Hematopoietic multipotent progenitor cell treated with erythropoietin and hydrocortisone succinate and interleukin-3 and kit ligand, for 15 days (in vitro differentiated cells): ENCODE results near the gene ZNF554.
"Not testable (repeated sequence)": the region's sequence is repeated elsewhere in the genome, so short reads cannot be mapped to it uniquely, and the experiment has no call there.

Source experiments
- DNase-seq: peaks from one replicate; pipeline ENCODE4 v3.0.0-alpha.2; 2015; ENCODE audit warnings: low spot score

Gene ZNF554

GRCh38 chr19:2790557-2791271 lies 29.0 kb upstream of the ZNF554 start:
- no peak for DNase-seq

- DNase-seq: no peak
Measured at GRCh38 chr19:2791440-2791839, 28.2 kb upstream of the ZNF554 start.

- DNase-seq: no peak
Measured at GRCh38 chr19:2791876-2792275, 27.8 kb upstream of the ZNF554 start.

GRCh38 chr19:2792666-2793065 lies 27.0 kb upstream of the ZNF554 start:
- not testable (repeated sequence) for DNase-seq

- DNase-seq: no peak
Measured at GRCh38 chr19:2793126-2793525, 26.5 kb upstream of the ZNF554 start.

DNA sequence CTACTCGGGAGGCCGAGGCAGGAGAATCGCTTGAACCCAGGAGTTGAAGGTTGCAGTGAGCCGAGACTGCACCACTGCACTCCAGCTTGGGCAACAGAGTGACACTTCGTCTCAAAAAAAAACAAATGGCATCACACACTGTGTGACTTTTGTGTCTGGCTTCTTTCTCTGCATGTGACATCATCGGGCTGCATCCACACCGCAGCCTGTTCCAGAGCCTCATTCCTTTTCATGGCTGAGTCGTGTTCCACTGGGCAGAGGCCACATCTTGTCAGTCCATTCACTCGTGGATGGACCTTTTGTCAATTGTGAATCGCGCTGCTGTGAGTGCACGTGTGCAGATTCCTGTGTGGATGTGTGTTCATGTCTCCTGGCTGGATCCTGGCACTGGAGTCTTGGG lies 26.1 kb upstream of the ZNF554 start:
- DNase-seq: no peak

GRCh38 chr19:2795827-2796658 lies 23.6 kb upstream of the ZNF554 start:
- DNase-seq: no peak

- no peak for DNase-seq
Measured at GRCh38 chr19:2796659-2797266, 22.9 kb upstream of the ZNF554 start.

DNA sequence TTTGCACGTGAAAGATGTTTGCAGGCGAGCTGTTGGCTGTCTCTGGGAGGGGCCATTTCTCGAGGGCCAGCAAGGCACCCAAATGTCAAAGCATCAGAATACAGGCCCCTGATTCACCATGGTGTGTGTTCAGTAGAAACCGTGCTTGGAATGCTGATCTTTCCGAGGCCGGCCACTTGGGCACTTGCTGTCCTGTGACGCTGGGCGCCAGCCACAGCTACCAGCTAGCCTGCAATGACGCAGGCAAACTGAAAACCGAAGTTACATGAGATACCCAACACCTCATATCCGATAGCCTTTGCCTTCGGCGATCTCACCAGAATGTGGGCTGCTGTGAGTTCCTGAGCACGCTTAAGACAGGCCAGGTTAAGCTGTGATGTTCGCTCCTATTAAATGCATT lies 22.4 kb upstream of the ZNF554 start:
- no peak for DNase-seq

GRCh38 chr19:2798158-2798685 lies 21.4 kb upstream of the ZNF554 start:
- no peak for DNase-seq

- no peak for DNase-seq
Measured at GRCh38 chr19:2798733-2799132, 20.9 kb upstream of the ZNF554 start.

DNA sequence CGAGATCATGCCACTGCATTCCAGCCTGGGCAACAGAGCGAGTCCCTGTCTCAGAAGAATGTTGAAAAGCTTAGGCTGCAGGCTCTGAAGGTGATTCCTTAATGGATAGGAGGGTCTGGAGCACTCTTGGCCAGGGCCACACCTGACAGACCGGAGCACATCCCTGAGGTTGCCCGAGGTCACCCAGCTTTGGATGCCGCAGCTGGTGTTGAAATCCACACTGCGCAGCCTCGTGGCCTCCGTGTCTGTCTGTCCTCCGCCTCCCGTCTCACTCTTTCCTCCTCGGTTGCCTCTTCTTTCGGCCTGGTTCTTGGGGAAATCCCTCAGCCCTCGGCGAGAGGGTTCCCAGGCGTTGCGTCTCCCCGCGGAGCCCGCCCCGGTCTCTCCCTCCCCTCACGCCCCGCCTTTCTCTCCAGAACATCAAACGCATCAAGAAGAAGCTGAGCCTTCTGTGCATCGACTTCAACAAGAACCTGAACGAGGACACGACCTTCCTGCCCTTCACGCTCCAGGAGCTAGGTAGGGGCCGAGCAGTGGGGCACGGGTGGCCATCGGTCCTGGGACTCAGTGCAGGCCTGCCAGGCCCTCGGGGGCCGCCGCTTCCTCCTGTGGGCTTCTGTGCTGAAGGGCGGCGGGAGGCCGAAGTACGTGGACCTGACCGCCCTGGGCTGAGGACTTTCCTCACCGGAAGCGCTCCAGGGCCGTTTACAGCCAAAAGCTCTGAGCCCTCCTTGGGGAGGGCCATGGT lies 20.2 kb upstream of the ZNF554 start:
- DNase-seq: no peak

DNA sequence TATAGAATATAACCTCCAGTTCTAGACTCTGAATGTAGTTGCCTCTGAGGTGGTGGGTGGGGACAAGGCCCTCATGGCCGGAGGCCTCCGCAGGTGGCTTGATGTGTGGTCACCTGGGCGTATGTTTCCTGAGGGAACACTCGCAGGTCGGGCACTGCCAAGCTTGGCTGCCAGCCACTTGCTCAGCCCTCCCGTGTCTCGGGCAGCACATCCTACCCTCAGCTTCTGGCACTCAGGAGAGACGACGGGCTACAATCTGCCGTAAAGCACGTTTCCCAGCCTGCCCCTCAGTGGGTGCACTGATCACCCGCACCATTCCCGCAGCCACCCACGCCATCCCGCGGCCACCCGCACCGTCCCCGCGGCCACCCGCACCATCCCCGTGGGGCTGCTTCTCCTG lies 19.2 kb upstream of the ZNF554 start:
- no peak for DNase-seq

DNA sequence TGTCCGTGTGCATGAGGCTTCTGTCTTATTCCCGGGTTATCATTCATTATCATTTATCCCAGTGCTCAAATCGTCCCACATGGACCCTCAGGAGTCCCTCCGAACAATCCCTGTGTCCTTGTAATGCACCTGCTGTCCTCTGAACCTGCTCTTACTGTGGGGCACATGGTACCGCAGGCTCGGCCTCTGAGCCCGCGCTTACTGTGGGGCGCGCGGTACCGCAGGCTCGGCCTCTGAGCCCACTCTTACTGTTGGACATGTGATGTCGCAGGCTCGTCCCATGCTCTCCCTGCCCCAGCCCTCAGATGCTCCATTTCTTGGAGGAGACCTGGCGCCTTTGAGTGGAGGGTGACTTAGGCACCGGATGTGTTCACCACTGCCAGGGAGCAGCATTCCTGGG lies 16.8 kb upstream of the ZNF554 start:
- no peak for DNase-seq

DNA sequence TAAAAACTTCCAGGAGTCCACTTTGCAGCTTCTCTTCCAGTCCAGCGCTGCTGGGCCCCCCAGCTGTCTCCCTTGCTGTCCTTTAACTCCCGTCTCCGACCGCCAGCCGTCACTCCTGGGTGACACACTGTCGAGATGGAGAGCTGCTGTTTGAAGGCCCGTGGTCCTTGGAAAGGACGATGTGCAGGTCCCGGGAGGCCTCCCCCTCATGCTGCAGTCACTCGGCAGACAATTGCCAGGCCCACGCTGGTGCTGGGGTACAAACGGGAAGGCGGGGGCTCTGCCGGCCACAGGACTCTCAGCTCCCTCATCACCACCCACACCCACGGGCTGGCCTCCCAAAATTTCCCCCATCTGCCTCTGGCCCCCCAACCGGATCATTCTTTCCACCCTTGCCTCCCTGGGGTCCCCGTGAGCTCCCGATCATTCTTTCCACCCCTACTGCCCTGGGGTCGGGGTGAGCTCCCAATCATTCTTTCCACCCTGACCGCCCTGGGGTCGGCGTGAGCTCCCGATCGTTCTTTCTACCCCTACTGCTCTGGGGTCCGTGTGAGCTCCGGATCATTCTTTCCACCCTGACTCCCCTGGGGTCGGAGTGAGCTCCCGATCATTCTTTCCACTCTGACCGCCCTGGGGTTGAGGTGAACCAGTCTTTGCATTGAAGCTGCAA lies 16.0 kb upstream of the ZNF554 start:
- DNase-seq: no peak

DNA sequence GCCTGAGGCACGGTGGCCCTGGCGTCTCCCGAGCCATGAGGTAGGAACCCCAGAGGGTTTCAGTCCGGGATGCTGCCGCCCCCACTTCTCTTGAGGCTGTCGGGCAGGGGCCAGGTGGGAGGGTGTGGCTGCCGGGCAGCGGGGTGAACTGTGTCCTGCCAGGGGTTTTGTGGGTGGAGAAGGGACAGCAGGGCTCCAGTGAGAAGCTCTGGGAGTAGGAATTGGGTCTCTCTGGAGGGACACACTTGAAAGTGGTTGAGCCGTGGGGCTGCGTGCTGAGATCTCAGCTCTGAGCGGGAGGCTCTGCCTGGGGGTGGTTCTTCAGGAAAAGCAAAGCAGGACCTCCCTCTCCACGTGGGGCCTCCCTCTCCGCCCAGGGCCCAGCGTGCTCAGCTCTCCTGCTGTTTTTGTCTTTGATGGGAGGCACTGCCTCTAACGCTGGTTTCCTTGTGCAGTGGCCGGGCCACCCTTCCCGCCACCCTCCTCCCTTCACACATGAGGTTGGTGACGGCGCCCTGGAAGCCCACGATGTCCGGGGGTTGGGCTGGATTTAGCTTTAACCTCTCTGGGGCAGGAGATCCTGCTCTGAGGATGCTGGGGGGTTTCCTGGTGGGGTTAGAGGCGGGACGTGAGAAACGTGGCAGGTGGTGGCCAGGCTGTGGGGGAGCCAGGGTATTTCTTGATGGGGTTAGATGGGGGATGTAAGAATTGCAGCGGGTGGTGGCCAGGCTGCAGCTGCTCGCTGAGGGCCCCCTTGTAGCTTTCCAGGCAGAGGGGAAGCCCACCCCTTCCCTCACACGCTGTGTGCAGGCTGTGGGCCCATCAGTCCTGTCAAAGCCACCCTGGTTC lies 15.3 kb upstream of the ZNF554 start:
- no peak for DNase-seq

GRCh38 chr19:2805261-2805900 lies 14.3 kb upstream of the ZNF554 start:
- no peak for DNase-seq

- no peak for DNase-seq
Measured at GRCh38 chr19:2805991-2806649, 13.5 kb upstream of the ZNF554 start.

DNA sequence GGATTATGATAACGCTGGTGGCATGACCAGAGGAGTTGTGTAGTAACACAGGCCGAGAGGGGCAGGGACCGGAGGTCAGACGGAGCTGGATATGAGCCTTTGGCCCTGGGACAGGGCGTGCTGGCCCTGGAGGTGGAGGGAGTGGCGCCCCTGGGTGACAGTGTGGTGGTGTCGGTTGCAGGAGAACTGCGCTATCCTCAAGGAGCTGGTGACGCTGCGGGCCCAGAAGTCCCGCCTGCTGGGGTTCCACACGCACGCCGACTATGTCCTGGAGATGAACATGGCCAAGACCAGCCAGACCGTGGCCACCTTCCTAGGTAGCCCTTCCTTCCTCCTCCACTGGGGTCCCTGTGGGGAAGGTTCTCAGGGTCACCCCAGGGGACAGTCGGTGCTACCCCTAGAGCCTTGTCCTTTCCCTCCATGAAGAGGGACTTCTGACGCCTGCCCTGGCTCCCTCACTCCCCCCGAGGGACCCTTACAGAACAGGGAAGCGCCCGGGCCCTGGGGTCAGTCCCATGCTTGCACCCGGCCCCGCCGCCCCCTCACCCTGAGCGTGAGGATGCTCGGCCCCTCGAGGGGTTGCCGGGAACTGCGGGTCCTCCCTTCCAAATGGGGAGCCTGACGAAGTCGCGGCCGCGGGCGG lies 12.8 kb upstream of the ZNF554 start:
- no peak for DNase-seq
